HL-60 (cell line): ENCODE results near the gene PACS1.
A peak's percentile ranks its signal among the peaks of the same experiment; 100 is the strongest.

Experiments used
- DNase-seq, 2 experiments: peaks; one replicate each; pipeline ENCODE4 v3.0.0-alpha.2; 2010 to 2020; ENCODE audit warnings: low read depth in 1 of 2, low spot score in 1 of 2
- H3K27ac ChIP-seq: fragments of 250-450 bp; sonication (Bioruptor Pico); replicated peaks from 2 replicates; pipeline ENCODE4 v1.5.1; 2020; ENCODE audit warnings: mild to moderate bottlenecking, moderate library complexity
- H3K27me3 ChIP-seq: fragments of 250-450 bp; sonication (Bioruptor Pico); 2 replicates; pipeline ENCODE4 v1.5.1; 2021; ENCODE audit warnings: mild to moderate bottlenecking, moderate library complexity; ENCODE audit not compliant: insufficient read depth, poor library complexity, severe bottlenecking
- H3K4me3 ChIP-seq: replicated peaks from 2 replicates; pipeline ENCODE4 v1.5.1; 2011; ENCODE audit warnings: mild to moderate bottlenecking, control low read depth, low read length; ENCODE audit not compliant: insufficient read depth
- GABPA ChIP-seq: IDR thresholded peaks from 2 replicates; pipeline ENCODE4 v1.6.1; 2012; ENCODE audit warnings: low read depth
- POLR2AphosphoS5 ChIP-seq: IDR thresholded peaks from 2 replicates; pipeline ENCODE4 v1.6.1; 2012; ENCODE audit warnings: low read depth
- SPI1 ChIP-seq: IDR thresholded peaks from 2 replicates; pipeline ENCODE4 v1.6.1; 2012; ENCODE audit warnings: low read depth, mild to moderate bottlenecking, borderline replicate concordance
- TF ChIP-seq, protein P1 (sequence below): IDR thresholded peaks from 2 replicates; pipeline ENCODE4 v1.6.1; 2012; ENCODE audit warnings: low read depth; ENCODE audit not compliant: insufficient replicate concordance
- TF ChIP-seq, protein P2 (sequence below): IDR thresholded peaks from one replicate; pipeline ENCODE4 v1.5.1; 2011; ENCODE audit warnings: low read length, control low read depth, inconsistent platforms; ENCODE audit not compliant: insufficient read depth

Gene PACS1

DNA sequence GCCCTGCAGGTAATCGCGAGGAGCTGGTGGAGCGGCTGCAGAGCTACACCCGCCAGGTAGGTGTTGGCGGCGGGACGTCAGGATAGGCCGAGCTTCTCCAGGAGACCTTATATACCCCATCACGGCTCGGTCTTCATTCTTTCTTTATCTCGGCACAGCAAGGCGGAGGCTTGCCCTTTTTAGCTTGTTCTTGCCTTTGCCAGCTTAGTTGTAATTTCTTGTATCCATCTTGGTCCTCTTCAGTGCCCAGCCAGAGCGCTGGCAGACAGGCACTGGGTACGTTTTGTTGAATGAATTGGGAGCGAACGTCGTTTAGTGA lies 17.4 kb upstream of the PACS1 start:
- H3K27me3 ChIP-seq, result no peaks in the 10 kb centered on the region
- peak overlapping the region; percentile 79 for H3K27ac ChIP-seq
- no peak for DNase-seq
- peak overlapping the region; percentile 100 for H3K4me3 ChIP-seq
- no peak for TF ChIP-seq POLR2AphosphoS5
- TF ChIP-seq, protein P1, sequence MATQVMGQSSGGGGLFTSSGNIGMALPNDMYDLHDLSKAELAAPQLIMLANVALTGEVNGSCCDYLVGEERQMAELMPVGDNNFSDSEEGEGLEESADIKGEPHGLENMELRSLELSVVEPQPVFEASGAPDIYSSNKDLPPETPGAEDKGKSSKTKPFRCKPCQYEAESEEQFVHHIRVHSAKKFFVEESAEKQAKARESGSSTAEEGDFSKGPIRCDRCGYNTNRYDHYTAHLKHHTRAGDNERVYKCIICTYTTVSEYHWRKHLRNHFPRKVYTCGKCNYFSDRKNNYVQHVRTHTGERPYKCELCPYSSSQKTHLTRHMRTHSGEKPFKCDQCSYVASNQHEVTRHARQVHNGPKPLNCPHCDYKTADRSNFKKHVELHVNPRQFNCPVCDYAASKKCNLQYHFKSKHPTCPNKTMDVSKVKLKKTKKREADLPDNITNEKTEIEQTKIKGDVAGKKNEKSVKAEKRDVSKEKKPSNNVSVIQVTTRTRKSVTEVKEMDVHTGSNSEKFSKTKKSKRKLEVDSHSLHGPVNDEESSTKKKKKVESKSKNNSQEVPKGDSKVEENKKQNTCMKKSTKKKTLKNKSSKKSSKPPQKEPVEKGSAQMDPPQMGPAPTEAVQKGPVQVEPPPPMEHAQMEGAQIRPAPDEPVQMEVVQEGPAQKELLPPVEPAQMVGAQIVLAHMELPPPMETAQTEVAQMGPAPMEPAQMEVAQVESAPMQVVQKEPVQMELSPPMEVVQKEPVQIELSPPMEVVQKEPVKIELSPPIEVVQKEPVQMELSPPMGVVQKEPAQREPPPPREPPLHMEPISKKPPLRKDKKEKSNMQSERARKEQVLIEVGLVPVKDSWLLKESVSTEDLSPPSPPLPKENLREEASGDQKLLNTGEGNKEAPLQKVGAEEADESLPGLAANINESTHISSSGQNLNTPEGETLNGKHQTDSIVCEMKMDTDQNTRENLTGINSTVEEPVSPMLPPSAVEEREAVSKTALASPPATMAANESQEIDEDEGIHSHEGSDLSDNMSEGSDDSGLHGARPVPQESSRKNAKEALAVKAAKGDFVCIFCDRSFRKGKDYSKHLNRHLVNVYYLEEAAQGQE, result no peak
- TF ChIP-seq, protein P2, sequence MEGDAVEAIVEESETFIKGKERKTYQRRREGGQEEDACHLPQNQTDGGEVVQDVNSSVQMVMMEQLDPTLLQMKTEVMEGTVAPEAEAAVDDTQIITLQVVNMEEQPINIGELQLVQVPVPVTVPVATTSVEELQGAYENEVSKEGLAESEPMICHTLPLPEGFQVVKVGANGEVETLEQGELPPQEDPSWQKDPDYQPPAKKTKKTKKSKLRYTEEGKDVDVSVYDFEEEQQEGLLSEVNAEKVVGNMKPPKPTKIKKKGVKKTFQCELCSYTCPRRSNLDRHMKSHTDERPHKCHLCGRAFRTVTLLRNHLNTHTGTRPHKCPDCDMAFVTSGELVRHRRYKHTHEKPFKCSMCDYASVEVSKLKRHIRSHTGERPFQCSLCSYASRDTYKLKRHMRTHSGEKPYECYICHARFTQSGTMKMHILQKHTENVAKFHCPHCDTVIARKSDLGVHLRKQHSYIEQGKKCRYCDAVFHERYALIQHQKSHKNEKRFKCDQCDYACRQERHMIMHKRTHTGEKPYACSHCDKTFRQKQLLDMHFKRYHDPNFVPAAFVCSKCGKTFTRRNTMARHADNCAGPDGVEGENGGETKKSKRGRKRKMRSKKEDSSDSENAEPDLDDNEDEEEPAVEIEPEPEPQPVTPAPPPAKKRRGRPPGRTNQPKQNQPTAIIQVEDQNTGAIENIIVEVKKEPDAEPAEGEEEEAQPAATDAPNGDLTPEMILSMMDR, result no peak
- no peak for TF ChIP-seq SPI1
- TF ChIP-seq GABPA, result no peak

DNA sequence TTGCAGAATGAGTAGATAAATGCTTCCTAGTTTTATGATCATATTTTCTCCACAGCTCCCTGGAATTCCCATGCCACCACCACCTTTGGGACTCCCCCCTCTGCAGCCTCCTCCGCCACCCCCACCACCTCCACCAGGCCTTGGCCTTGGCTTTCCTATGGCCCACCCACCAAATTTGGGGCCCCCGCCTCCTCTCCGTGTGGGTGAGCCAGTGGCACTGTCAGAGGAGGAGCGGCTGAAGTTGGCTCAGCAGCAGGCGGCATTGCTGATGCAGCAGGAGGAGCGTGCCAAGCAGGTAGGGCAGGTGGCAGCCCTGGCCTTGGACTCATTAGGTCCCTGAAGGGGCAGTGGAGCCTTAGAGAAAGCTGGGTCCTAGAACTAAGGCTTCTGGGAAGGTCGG lies 15.1 kb upstream of the PACS1 start:
- Histone ChIP-seq H3K27me3 (no peaks in the 10 kb centered on the region), H3K4me3 (no peak overlapping the region), H3K27ac (no peak overlapping the region)
- no peak for DNase-seq
- TF ChIP-seq POLR2AphosphoS5, result no peak
- TF ChIP-seq SPI1, result no peak
- TF ChIP-seq, protein P2, result no peak
- TF ChIP-seq GABPA, result no peak
- TF ChIP-seq, protein P1, result no peak

DNA sequence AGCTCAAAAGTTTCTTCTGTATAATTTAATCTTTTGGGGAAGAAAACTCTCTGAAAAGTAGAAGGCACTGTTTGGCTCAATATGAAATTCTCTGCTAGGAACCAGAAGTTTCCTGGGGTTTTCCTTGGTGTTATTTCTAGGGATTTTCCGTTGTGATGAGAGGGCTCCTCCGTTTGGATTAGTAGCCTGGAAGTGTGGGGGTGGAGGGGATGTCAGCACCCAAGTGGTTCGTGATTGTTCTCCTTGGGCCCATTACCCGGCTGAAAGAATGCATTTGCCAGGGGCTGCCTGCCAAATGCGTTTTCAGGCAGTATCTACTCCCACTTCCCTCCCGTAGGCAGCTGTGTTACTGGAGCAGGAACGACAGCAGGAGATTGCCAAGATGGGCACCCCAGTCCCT lies 13.6 kb upstream of the PACS1 start:
- TF ChIP-seq, protein P1, result no peak
- no peak for TF ChIP-seq GABPA
- TF ChIP-seq POLR2AphosphoS5, result no peak
- TF ChIP-seq, protein P2, result no peak
- no peak for TF ChIP-seq SPI1
- Histone ChIP-seq H3K27ac (no peak overlapping the region), H3K4me3 (no peak overlapping the region), H3K27me3 (no peaks in the 10 kb centered on the region)
- DNase-seq, result no peak
